Mammary epithelial cell (primary cell): ENCODE results near the gene CREB5.

Experiments used
- EZH2 ChIP-seq: IDR thresholded peaks from 2 replicates; pipeline ENCODE4 v1.6.1; 2012; ENCODE audit warnings: low read length, inconsistent platforms, borderline replicate concordance
- TF ChIP-seq, protein P1 (sequence below), 2 donors: IDR thresholded peaks in 1 of 2; conservative IDR thresholded peaks in 1 of 2; 2 replicates each; pipeline ENCODE4 v1.5.1; 2011 to 2012; ENCODE audit warnings: inconsistent platforms in 2 of 2, low read length in 2 of 2, mild to moderate bottlenecking in 2 of 2, control low read depth in 1 of 2, low read depth in 1 of 2; ENCODE audit not compliant: insufficient read depth in 1 of 2; ENCODE audit errors: extremely low read depth in 1 of 2

DNA sequence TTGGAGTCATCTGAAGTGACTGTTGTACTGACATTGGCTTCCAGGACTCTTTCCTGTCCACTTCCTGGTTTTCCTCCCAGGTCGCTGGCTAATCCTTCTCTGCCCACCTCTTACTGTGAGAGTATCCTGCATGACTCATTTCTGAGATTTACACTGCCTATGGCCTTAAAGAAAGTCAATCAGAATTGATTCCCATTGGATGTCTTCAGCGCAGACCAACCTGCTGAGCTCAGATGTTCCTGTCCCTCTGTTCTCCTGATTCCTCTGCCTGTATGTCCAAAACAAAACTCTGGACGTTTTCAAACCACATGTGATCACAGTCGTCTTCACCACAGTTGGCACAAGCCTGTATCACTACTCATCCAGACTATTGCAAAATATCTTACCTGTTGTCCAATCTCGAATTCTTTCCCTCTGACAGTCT is 262.1 kb downstream of the CREB5 start:
- TF ChIP-seq, protein P1, sequence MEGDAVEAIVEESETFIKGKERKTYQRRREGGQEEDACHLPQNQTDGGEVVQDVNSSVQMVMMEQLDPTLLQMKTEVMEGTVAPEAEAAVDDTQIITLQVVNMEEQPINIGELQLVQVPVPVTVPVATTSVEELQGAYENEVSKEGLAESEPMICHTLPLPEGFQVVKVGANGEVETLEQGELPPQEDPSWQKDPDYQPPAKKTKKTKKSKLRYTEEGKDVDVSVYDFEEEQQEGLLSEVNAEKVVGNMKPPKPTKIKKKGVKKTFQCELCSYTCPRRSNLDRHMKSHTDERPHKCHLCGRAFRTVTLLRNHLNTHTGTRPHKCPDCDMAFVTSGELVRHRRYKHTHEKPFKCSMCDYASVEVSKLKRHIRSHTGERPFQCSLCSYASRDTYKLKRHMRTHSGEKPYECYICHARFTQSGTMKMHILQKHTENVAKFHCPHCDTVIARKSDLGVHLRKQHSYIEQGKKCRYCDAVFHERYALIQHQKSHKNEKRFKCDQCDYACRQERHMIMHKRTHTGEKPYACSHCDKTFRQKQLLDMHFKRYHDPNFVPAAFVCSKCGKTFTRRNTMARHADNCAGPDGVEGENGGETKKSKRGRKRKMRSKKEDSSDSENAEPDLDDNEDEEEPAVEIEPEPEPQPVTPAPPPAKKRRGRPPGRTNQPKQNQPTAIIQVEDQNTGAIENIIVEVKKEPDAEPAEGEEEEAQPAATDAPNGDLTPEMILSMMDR (conservative IDR thresholded peaks at IDR 0.05 in 1 of 2, IDR thresholded peaks at IDR 0.05 in 1 of 2; ENCODE audit: extremely low read depth in 1 of 2, insufficient read depth in 1 of 2, low read depth in 1 of 2, low read length in 2 of 2) = no peak
- TF ChIP-seq EZH2 = no peak
